ENCODE measurements around the gene CPN1.
A peak's percentile ranks its signal among the peaks of the same experiment; 100 is the strongest.

Gene CPN1

DNA sequence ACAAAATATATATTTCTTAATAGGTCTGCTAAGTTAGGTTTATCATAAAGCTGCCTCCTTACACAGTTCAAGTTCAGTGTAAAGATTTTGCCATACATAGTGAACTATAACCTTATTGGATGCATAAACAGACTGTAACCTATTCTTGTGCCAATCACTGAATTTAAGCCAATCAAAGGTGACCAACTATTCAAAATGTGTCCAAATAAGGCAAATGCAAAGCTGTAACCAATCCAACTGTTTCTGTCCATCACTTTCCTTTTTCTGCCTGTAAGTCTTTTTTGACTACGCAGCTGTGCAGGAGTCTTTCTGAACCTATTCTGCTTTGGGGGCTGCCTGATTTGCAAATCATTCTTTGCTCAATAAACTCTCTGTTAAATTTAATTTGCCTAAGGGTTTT is 60.3 kb downstream of the CPN1 start:
- H3K23ac ChIP-seq (ENCODE audit: low read depth, low read length, poor library complexity): no peak overlapping the region
- WGBS, 2 donors (ENCODE audit: extremely low coverage in 2 of 2, insufficient read length in 2 of 2, insufficient replicate concordance in 1 of 2): no CpG with 5 or more reads among the region's 1 CpG
- no peak overlapping the region for H4K8ac ChIP-seq (ENCODE audit: low read depth, low read length)
- no peak overlapping the region for H3K18ac ChIP-seq (ENCODE audit: low read length)
- no peaks in the 10 kb centered on the region for H3K79me1 ChIP-seq (ENCODE audit: low read depth, low read length)
- H4K91ac ChIP-seq (ENCODE audit: low read depth, low read length, poor library complexity): no peak overlapping the region
- peaks cover 6 to 7% of the 10 kb centered on the region in 2 donors for H3K4me1 ChIP-seq (ENCODE audit: control insufficient read depth in 2 of 2, insufficient read depth in 1 of 2, low read depth in 1 of 2, low read length in 2 of 2)
- no peak for DNase-seq (ENCODE audit: low spot score)
- no peaks in the 10 kb centered on the region for H3K9me3 ChIP-seq (replicated peaks in 1 of 2; ENCODE audit: control insufficient read depth in 2 of 2, insufficient read depth in 1 of 2, low read depth in 1 of 2, low read length in 2 of 2)
- H3K4me3 ChIP-seq (ENCODE audit: low read length in 2 of 2): no peak overlapping the region
- no peak overlapping the region for H3K4ac ChIP-seq (ENCODE audit: low read length)
- no peak overlapping the region for H2BK15ac ChIP-seq (ENCODE audit: low read length)
- H3K27ac ChIP-seq (replicated peaks; ENCODE audit: low read length): no peak overlapping the region
- no peak overlapping the region for H2BK5ac ChIP-seq (ENCODE audit: low read length)
- H2AFZ ChIP-seq (ENCODE audit: low read length): peak overlapping the region; percentile 4
- no peak overlapping the region for H2BK120ac ChIP-seq (ENCODE audit: low read depth, low read length)
- H3K4me2 ChIP-seq (ENCODE audit: insufficient read depth, low read length, poor library complexity, severe bottlenecking): no peak overlapping the region
- H3K36me3 ChIP-seq (replicated peaks in 1 of 2; ENCODE audit: control insufficient read depth in 2 of 2, insufficient read depth in 2 of 2, low read length in 2 of 2): no peaks in the 10 kb centered on the region
- no peaks in the 10 kb centered on the region for H3K27me3 ChIP-seq (ENCODE audit: control insufficient read depth in 3 of 3, insufficient read depth in 3 of 3, low read depth in 1 of 3, low read length in 3 of 3)
- H2BK12ac ChIP-seq (ENCODE audit: low read length): no peak overlapping the region
- H3K9ac ChIP-seq (ENCODE audit: low read depth, low read length, poor library complexity): no peak overlapping the region
- H2AK5ac ChIP-seq (ENCODE audit: low read depth, low read length): no peak overlapping the region
- H3K14ac ChIP-seq (ENCODE audit: low read length): no peak overlapping the region

GRCh38 chr10:100020886-100021253 is 60.8 kb downstream of the CPN1 start:
- Histone ChIP-seq H2AK5ac (ENCODE audit: low read depth, low read length) (no peak overlapping the region), H2BK15ac (ENCODE audit: low read length) (no peak overlapping the region), H2AFZ (ENCODE audit: low read length) (peak overlapping the region; percentile 4), H3K36me3 (replicated peaks in 1 of 2; ENCODE audit: control insufficient read depth in 2 of 2, insufficient read depth in 2 of 2, low read length in 2 of 2) (no peaks in the 10 kb centered on the region), H3K27me3 (ENCODE audit: control insufficient read depth in 3 of 3, insufficient read depth in 3 of 3, low read depth in 1 of 3, low read length in 3 of 3) (no peaks in the 10 kb centered on the region), H3K9me3 (replicated peaks in 1 of 2; ENCODE audit: control insufficient read depth in 2 of 2, insufficient read depth in 1 of 2, low read depth in 1 of 2, low read length in 2 of 2) (no peaks in the 10 kb centered on the region), H3K23ac (ENCODE audit: low read depth, low read length, poor library complexity) (no peak overlapping the region), H3K9ac (ENCODE audit: low read depth, low read length, poor library complexity) (no peak overlapping the region), H2BK12ac (ENCODE audit: low read length) (no peak overlapping the region), H3K4ac (ENCODE audit: low read length) (no peak overlapping the region), H3K18ac (ENCODE audit: low read length) (peak overlapping the region; percentile 3), H2BK5ac (ENCODE audit: low read length) (no peak overlapping the region), H4K91ac (ENCODE audit: low read depth, low read length, poor library complexity) (no peak overlapping the region), H3K14ac (ENCODE audit: low read length) (no peak overlapping the region), H4K8ac (ENCODE audit: low read depth, low read length) (no peak overlapping the region), H3K27ac (replicated peaks; ENCODE audit: low read length) (no peak overlapping the region), H2BK120ac (ENCODE audit: low read depth, low read length) (no peak overlapping the region), H3K4me3 (ENCODE audit: low read length in 2 of 2) (no peak overlapping the region), H3K4me1 (ENCODE audit: control insufficient read depth in 2 of 2, insufficient read depth in 1 of 2, low read depth in 1 of 2, low read length in 2 of 2) (peaks cover 6 to 7% of the 10 kb centered on the region in 2 donors), H3K4me2 (ENCODE audit: insufficient read depth, low read length, poor library complexity, severe bottlenecking) (no peak overlapping the region), H3K79me1 (ENCODE audit: low read depth, low read length) (no peaks in the 10 kb centered on the region)
- DNase-seq (ENCODE audit: low spot score): no peak
- WGBS, 2 donors (ENCODE audit: extremely low coverage in 2 of 2, insufficient read length in 2 of 2, insufficient replicate concordance in 1 of 2): no CpG with 5 or more reads among the region's 11 CpGs

DNA sequence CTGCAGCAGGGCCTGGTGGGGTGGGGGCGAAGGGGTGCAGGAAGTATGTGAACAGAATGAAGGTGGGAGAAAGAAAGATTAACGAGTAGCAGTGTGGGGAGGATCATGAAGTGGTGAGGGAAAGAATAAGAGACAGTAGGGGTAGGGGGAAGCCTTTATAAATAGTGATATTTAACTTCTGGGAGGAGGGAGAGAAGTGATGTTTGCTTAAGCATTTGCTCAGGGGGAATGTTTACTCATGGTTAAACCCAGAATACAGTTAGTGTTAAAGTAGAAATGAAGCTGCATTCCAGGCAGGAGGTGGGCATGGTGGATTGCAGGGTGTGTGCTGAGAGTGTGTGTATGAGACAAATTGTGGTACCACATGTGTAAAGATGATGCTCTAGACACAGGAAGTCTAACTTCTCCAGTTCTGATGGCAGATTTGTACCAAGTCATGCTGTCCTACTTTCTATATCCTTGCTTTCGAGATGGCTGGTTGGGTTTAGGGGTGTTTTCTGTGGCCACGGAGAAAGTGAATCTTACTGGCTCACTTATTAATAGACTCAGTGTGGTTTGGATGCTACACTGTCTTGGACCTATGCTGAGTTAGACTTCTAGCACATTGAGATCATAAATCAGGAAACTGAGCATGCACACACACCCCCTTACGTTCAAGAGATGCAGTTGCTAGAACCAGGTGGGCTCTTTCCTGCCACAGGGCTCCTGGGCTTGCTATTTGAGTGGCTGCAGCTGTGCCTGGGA is 61.4 kb downstream of the CPN1 start:
- no peak overlapping the region for H3K9ac ChIP-seq (ENCODE audit: low read depth, low read length, poor library complexity)
- H3K18ac ChIP-seq (ENCODE audit: low read length): peak overlapping the region; percentile 22
- peak overlapping the region; percentile 65 for H3K14ac ChIP-seq (ENCODE audit: low read length)
- WGBS, 2 donors (ENCODE audit: extremely low coverage in 2 of 2, insufficient read length in 2 of 2, insufficient replicate concordance in 1 of 2): no CpG with 5 or more reads among the region's 5 CpGs
- H3K23ac ChIP-seq (ENCODE audit: low read depth, low read length, poor library complexity): no peak overlapping the region
- H2BK5ac ChIP-seq (ENCODE audit: low read length): no peak overlapping the region
- H3K27me3 ChIP-seq (ENCODE audit: control insufficient read depth in 3 of 3, insufficient read depth in 3 of 3, low read depth in 1 of 3, low read length in 3 of 3): no peaks in the 10 kb centered on the region
- peaks cover under 1 to 4% of the 10 kb centered on the region in 2 donors for H3K4me1 ChIP-seq (ENCODE audit: control insufficient read depth in 2 of 2, insufficient read depth in 1 of 2, low read depth in 1 of 2, low read length in 2 of 2)
- H2BK120ac ChIP-seq (ENCODE audit: low read depth, low read length): no peak overlapping the region
- DNase-seq (ENCODE audit: low spot score): no peak
- no peak overlapping the region for H2BK12ac ChIP-seq (ENCODE audit: low read length)
- no peak overlapping the region for H4K8ac ChIP-seq (ENCODE audit: low read depth, low read length)
- H3K27ac ChIP-seq (replicated peaks; ENCODE audit: low read length): no peak overlapping the region
- no peak overlapping the region for H3K4me2 ChIP-seq (ENCODE audit: insufficient read depth, low read length, poor library complexity, severe bottlenecking)
- H3K9me3 ChIP-seq (replicated peaks in 1 of 2; ENCODE audit: control insufficient read depth in 2 of 2, insufficient read depth in 1 of 2, low read depth in 1 of 2, low read length in 2 of 2): no peaks in the 10 kb centered on the region
- H2BK15ac ChIP-seq (ENCODE audit: low read length): no peak overlapping the region
- H3K79me1 ChIP-seq (ENCODE audit: low read depth, low read length): no peaks in the 10 kb centered on the region
- H3K36me3 ChIP-seq (replicated peaks in 1 of 2; ENCODE audit: control insufficient read depth in 2 of 2, insufficient read depth in 2 of 2, low read length in 2 of 2): no peaks in the 10 kb centered on the region
- no peak overlapping the region for H4K91ac ChIP-seq (ENCODE audit: low read depth, low read length, poor library complexity)
- H2AK5ac ChIP-seq (ENCODE audit: low read depth, low read length): no peak overlapping the region
- H3K4ac ChIP-seq (ENCODE audit: low read length): no peak overlapping the region
- no peak overlapping the region for H3K4me3 ChIP-seq (ENCODE audit: low read length in 2 of 2)
- peak overlapping the region; percentile 84 for H2AFZ ChIP-seq (ENCODE audit: low read length)

- Histone ChIP-seq H2BK12ac (ENCODE audit: low read length) (no peak overlapping the region), H2AK5ac (ENCODE audit: low read depth, low read length) (no peak overlapping the region), H2AFZ (ENCODE audit: low read length) (peak overlapping the region; percentile 84), H3K79me1 (ENCODE audit: low read depth, low read length) (no peaks in the 10 kb centered on the region), H3K4me1 (ENCODE audit: control insufficient read depth in 2 of 2, insufficient read depth in 1 of 2, low read depth in 1 of 2, low read length in 2 of 2) (peaks cover 0 to 3% of the 10 kb centered on the region in 2 donors), H3K9ac (ENCODE audit: low read depth, low read length, poor library complexity) (no peak overlapping the region), H3K27ac (replicated peaks; ENCODE audit: low read length) (no peak overlapping the region), H3K27me3 (ENCODE audit: control insufficient read depth in 3 of 3, insufficient read depth in 3 of 3, low read depth in 1 of 3, low read length in 3 of 3) (no peaks in the 10 kb centered on the region), H3K4me2 (ENCODE audit: insufficient read depth, low read length, poor library complexity, severe bottlenecking) (no peak overlapping the region), H2BK15ac (ENCODE audit: low read length) (no peak overlapping the region), H3K36me3 (replicated peaks in 1 of 2; ENCODE audit: control insufficient read depth in 2 of 2, insufficient read depth in 2 of 2, low read length in 2 of 2) (no peaks in the 10 kb centered on the region), H2BK5ac (ENCODE audit: low read length) (no peak overlapping the region), H4K8ac (ENCODE audit: low read depth, low read length) (no peak overlapping the region), H3K4ac (ENCODE audit: low read length) (no peak overlapping the region), H3K23ac (ENCODE audit: low read depth, low read length, poor library complexity) (no peak overlapping the region), H2BK120ac (ENCODE audit: low read depth, low read length) (no peak overlapping the region), H3K14ac (ENCODE audit: low read length) (peak overlapping the region; percentile 65), H4K91ac (ENCODE audit: low read depth, low read length, poor library complexity) (no peak overlapping the region), H3K18ac (ENCODE audit: low read length) (peak overlapping the region; percentile 22), H3K9me3 (replicated peaks in 1 of 2; ENCODE audit: control insufficient read depth in 2 of 2, insufficient read depth in 1 of 2, low read depth in 1 of 2, low read length in 2 of 2) (no peaks in the 10 kb centered on the region), H3K4me3 (ENCODE audit: low read length in 2 of 2) (no peak overlapping the region)
- DNase-seq (ENCODE audit: low spot score): no peak
- WGBS, 2 donors (ENCODE audit: extremely low coverage in 2 of 2, insufficient read length in 2 of 2, insufficient replicate concordance in 1 of 2): no CpG with 5 or more reads among the region's 3 CpGs
Measured at GRCh38 chr10:100019787-100020141, 61.9 kb downstream of the CPN1 start.

Data from neuronal stem cell (in vitro differentiated cells).